Measurements from ENCODE around the gene RDH5.

RDH5 gene

GRCh38 chr12:55720071-55720564 lies at the start of gene RDH5:
Gene RDH5, plus strand, starts transcription at chr12:55720393. Its CDS starts 792 bp downstream, at chr12:55721185.
- peak; percentile 75 for DNase-seq

GRCh38 chr12:55671746-55672145 lies 48.4 kb upstream of the RDH5 start:
- no peak for DNase-seq
- no peak overlapping the region for H3K27ac ChIP-seq
- H3K9me3 ChIP-seq (ENCODE audit: severe bottlenecking) = no peaks in the 10 kb centered on the region
- no peak for TF ChIP-seq CTCF (IDR thresholded peaks at IDR 0.05; ENCODE audit: low read depth, low read length)
- no peaks in the 10 kb centered on the region for H3K27me3 ChIP-seq (ENCODE audit: insufficient read depth, low read depth, severe bottlenecking)
- no peaks in the 10 kb centered on the region for H3K36me3 ChIP-seq
- H3K4me3 ChIP-seq (ENCODE audit: low read depth, low read length) = no peak overlapping the region

More at GRCh38 chr12:55720071-55720564, at the start of gene RDH5:
- Histone ChIP-seq H3K4me3 (ENCODE audit: low read depth, low read length) (no peak within 1 kb of the TSS), H3K27ac (peak within 1 kb of the TSS; percentile 81), H3K36me3 (peaks cover 31% of the 10 kb centered on the region), H3K9me3 (ENCODE audit: severe bottlenecking) (no peaks in the 10 kb centered on the region), H3K27me3 (ENCODE audit: insufficient read depth, low read depth, severe bottlenecking) (no peaks in the 10 kb centered on the region)
- no peak for TF ChIP-seq CTCF (IDR thresholded peaks at IDR 0.05; ENCODE audit: low read depth, low read length)

GRCh38 chr12:55673638-55674037 lies 46.6 kb upstream of the RDH5 start:
- Histone ChIP-seq H3K9me3 (ENCODE audit: severe bottlenecking) (no peaks in the 10 kb centered on the region), H3K27me3 (ENCODE audit: insufficient read depth, low read depth, severe bottlenecking) (no peaks in the 10 kb centered on the region), H3K36me3 (no peaks in the 10 kb centered on the region), H3K27ac (no peak overlapping the region), H3K4me3 (ENCODE audit: low read depth, low read length) (no peak overlapping the region)
- no peak for TF ChIP-seq CTCF (IDR thresholded peaks at IDR 0.05; ENCODE audit: low read depth, low read length)
- no peak for DNase-seq

- no peaks in the 10 kb centered on the region for H3K9me3 ChIP-seq (ENCODE audit: severe bottlenecking)
- no peak overlapping the region for H3K27ac ChIP-seq
- DNase-seq = no peak
- H3K27me3 ChIP-seq (ENCODE audit: insufficient read depth, low read depth, severe bottlenecking) = no peaks in the 10 kb centered on the region
- no peak overlapping the region for H3K4me3 ChIP-seq (ENCODE audit: low read depth, low read length)
- TF ChIP-seq CTCF (IDR thresholded peaks at IDR 0.05; ENCODE audit: low read depth, low read length) = no peak
- H3K36me3 ChIP-seq = no peaks in the 10 kb centered on the region
These were observed 44.5 kb upstream of the RDH5 start for GRCh38 chr12:55675666-55676065.

GRCh38 chr12:55676707-55677106 lies 43.5 kb upstream of the RDH5 start:
- DNase-seq = no peak
- no peak for TF ChIP-seq CTCF (IDR thresholded peaks at IDR 0.05; ENCODE audit: low read depth, low read length)
- no peaks in the 10 kb centered on the region for H3K36me3 ChIP-seq
- H3K4me3 ChIP-seq (ENCODE audit: low read depth, low read length) = no peak overlapping the region
- H3K9me3 ChIP-seq (ENCODE audit: severe bottlenecking) = no peaks in the 10 kb centered on the region
- no peak overlapping the region for H3K27ac ChIP-seq
- H3K27me3 ChIP-seq (ENCODE audit: insufficient read depth, low read depth, severe bottlenecking) = no peaks in the 10 kb centered on the region

- no peak overlapping the region for H3K27ac ChIP-seq
- no peak for DNase-seq
- no peaks in the 10 kb centered on the region for H3K36me3 ChIP-seq
- H3K4me3 ChIP-seq (ENCODE audit: low read depth, low read length) = no peak overlapping the region
- TF ChIP-seq CTCF (IDR thresholded peaks at IDR 0.05; ENCODE audit: low read depth, low read length) = no peak
- H3K27me3 ChIP-seq (ENCODE audit: insufficient read depth, low read depth, severe bottlenecking) = no peaks in the 10 kb centered on the region
- no peaks in the 10 kb centered on the region for H3K9me3 ChIP-seq (ENCODE audit: severe bottlenecking)
These were observed 40.5 kb upstream of the RDH5 start for GRCh38 chr12:55679691-55680090.

Measured in WERI-Rb-1 (cell line).